Cardiac ventricle fibroblast (primary cell): Measurements from ENCODE around the gene PGGT1B. TPM values are rescaled to one million over a fixed set of nuclear protein-coding genes. Genes with fewer than 3 reads are reported as not detected.

Source experiments
- total RNA-seq: library from RNA; depleted of rRNA; stranded (reverse); fragments of >200 nt; gene quantifications from 2 replicates; pipeline ENCODE4 v1.2.3, GENCODE V29; 2015

The PGGT1B gene
- 5.8 and 7.7 TPM in 2 replicates for total RNA-seq

DNA sequence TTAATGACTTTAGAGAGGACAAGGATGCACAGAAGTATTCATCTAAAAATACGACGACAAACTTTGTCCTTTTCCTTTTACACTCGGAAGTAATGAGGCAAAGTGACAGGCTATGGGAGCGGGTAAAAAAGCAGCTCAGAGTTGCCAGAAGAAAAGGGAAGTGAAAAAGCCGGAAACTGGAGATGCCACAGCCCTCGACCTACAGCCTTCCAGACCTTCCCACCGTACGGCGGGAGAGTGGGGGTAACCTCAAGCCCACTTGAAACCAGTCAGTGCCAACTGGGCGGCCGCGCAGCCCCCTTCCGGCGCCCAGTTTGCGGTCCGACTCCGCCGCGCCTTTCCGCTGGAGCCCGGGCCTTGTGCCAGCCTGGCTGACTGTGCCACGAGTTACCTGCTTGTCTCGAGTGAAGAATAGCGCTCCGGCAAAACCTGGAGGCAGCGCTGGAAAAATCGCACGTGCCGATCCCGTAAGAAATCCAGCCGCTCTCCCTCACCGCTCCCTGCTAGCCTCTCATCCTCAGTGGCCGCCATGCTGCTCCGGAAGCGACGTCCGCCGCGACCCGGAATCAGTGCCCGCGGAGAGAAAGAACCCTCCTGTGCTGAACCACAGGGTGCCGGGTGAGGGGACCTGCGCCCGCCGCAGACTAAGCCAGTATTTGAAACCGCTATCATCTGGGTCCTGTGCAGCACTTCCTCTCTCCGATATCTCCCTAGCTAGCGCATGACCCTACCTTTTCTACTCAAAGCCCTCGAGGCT lies at the start of gene PGGT1B:
Gene PGGT1B (minus strand): TSS at position 557 of the 757 bp plus-strand sequence. CDS start 26 bp downstream, at position 531.

DNA sequence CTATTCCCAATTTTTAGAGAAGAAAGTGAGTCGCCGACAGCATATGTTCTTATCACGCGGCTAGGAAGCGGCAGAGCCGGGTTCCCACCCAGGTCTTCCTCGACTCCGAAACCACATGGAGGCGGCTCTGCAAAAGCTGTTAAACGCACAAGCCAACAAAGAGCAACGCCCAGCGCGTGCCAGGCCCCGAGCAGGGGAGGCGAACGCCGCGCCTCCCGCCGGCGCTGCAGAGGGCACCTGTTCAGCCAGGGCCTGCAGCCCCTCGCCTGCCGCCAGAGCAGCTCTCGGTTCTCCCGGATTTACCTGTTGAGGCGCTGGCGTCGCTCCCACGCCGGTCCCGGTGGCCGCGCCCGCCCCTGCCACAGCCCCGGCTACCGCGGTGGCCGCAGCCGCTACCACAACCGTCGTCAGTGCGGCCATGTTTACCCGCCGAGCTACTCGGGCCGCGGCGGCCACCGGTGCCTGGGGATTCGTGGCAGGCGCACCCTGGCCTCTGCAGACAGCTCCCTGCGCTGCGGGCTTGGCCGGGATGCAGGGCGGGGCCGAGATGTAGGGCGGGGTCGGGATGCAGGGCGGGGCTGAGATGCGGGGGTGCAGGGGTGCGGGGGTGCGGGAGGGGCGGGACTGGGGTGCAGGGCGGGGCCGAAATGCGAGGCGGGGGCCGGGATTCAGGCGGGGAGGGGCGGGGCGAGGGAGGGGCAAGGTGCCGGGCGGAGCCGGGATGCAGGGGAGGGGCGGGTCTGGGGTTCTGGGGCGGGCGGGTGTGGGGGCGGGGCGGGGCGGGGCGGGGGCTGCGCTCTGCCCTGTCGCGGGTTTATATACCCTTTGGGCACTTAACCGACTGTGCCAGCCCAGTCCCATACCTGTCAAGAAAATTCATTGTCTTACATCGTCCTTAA lies 33.7 kb upstream of the PGGT1B start, which contains the start of gene CCDC112:
Gene CCDC112 (minus strand): TSS at position 531 of the 899 bp plus-strand sequence. CDS start 111 bp downstream, at position 420.

DNA sequence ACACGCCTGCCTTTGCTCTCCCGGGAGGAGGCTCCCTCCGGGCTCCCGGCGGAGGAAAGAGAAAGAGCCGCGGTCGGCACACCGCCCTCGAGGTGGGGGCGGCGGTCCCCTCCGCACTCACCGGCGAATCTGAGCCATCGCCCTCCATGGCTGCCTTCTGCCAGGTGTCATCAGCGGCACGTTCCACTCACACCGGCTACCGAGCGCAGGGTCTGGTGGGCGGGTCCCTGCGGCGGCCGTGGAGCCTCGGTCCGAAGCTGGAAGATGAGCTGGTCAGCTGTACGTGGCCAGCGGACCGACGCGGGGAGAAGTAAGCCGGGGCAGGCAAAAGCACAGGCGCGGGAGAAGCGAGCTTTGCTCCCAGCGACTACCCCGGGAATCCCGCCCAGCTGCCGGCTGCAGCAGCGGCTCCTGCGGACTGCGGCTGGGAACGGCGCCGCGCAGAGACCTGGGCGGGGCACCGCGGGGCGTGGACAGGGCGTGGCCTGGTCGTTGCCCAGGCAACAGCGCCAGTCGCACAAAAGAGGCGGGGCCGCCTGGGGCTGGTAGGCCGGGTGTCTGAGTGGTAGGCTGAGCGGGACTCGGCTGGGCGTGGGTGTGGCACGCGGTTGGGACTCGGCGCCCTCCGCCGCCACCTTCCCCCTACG lies 93.1 kb downstream of the PGGT1B start, which contains the start of gene TRIM36:
Gene TRIM36 (minus strand): TSS at position 422 of the 647 bp plus-strand sequence. CDS start 274 bp downstream, at position 148.

Other genes starting within 250 kb of the PGGT1B start
- gene TRIM36, start 93.0 kb downstream of the PGGT1B start, total RNA-seq, result 0.12 TPM in 1 of 2 replicates, not detected in the other
- gene CCDC112, start 33.8 kb upstream of the PGGT1B start, total RNA-seq, result 3.2 and 4.7 TPM in 2 replicates